Kidney epithelial cell (primary cell): ENCODE results near the gene SH3BGRL. TPM values are rescaled to one million over a fixed set of nuclear protein-coding genes. Genes with fewer than 3 reads are reported as not detected.

ENCODE experiments used
- DNase-seq: peaks from one replicate; pipeline ENCODE4 v3.0.0-alpha.2; 2010; ENCODE audit warnings: low read depth
- H3K27me3 ChIP-seq: 2 replicates; pipeline ENCODE4 v1.6.0; 2011; ENCODE audit warnings: low read length; ENCODE audit not compliant: control insufficient read depth, insufficient read depth
- H3K36me3 ChIP-seq: 2 replicates; pipeline ENCODE4 v1.5.1; 2011; ENCODE audit warnings: low read length; ENCODE audit not compliant: control insufficient read depth, insufficient read depth
- H3K4me3 ChIP-seq: 2 replicates; pipeline ENCODE4 v1.5.1; 2011; ENCODE audit warnings: low read depth, mild to moderate bottlenecking, control low read depth, low read length
- CTCF ChIP-seq: IDR thresholded peaks from 2 replicates; pipeline ENCODE4 v1.5.1; 2011; ENCODE audit warnings: mild to moderate bottlenecking, moderate library complexity, low read length, control low read depth, inconsistent platforms; ENCODE audit not compliant: insufficient read depth, poor library complexity, severe bottlenecking
- total RNA-seq: library from RNA; depleted of rRNA; stranded (reverse); fragments of >200 nt; gene quantifications from 2 replicates; pipeline ENCODE4 v1.2.3, GENCODE V29; 2015

SH3BGRL gene
- total RNA-seq, 1 donor from 2014 or later, result 32.9 TPM

GRCh38 chrX:81229229-81229628 lies 27.3 kb downstream of the SH3BGRL start:
- no peak for TF ChIP-seq CTCF
- DNase-seq, result no peak
- no peak overlapping the region for H3K4me3 ChIP-seq

GRCh38 chrX:81229901-81230300 lies 28.0 kb downstream of the SH3BGRL start:
- no peak for TF ChIP-seq CTCF
- DNase-seq, result no peak
- H3K27me3 ChIP-seq, result no peaks in the 10 kb centered on the region
- no peak overlapping the region for H3K4me3 ChIP-seq
- no peaks in the 10 kb centered on the region for H3K36me3 ChIP-seq

More at GRCh38 chrX:81229229-81229628, 27.3 kb downstream of the SH3BGRL start:
- Histone ChIP-seq H3K27me3 (no peaks in the 10 kb centered on the region), H3K36me3 (no peaks in the 10 kb centered on the region)

GRCh38 chrX:81231476-81231875 lies 29.6 kb downstream of the SH3BGRL start:
- DNase-seq, result no peak
- H3K4me3 ChIP-seq, result no peak overlapping the region
- H3K36me3 ChIP-seq, result no peaks in the 10 kb centered on the region
- TF ChIP-seq CTCF, result no peak
- no peaks in the 10 kb centered on the region for H3K27me3 ChIP-seq

- no peaks in the 10 kb centered on the region for H3K27me3 ChIP-seq
- no peak for DNase-seq
- H3K36me3 ChIP-seq, result no peaks in the 10 kb centered on the region
- TF ChIP-seq CTCF, result no peak
- no peak overlapping the region for H3K4me3 ChIP-seq
Measured at GRCh38 chrX:81232218-81232617, 30.3 kb downstream of the SH3BGRL start.

- no peak overlapping the region for H3K4me3 ChIP-seq
- H3K27me3 ChIP-seq, result no peaks in the 10 kb centered on the region
- no peak for DNase-seq
- H3K36me3 ChIP-seq, result no peaks in the 10 kb centered on the region
- no peak for TF ChIP-seq CTCF
Measured at GRCh38 chrX:81237516-81237915, 35.6 kb downstream of the SH3BGRL start.

GRCh38 chrX:81238166-81238565 lies 36.3 kb downstream of the SH3BGRL start:
- Histone ChIP-seq H3K36me3 (no peaks in the 10 kb centered on the region), H3K27me3 (no peaks in the 10 kb centered on the region), H3K4me3 (no peak overlapping the region)
- no peak for TF ChIP-seq CTCF
- DNase-seq, result no peak
